OCI-LY7 (cell line): ENCODE measurements around the gene LTK. TPM values are rescaled to one million over a fixed set of nuclear protein-coding genes. Genes with fewer than 3 reads are reported as not detected.

ENCODE experiments used
- BruUV-seq: library from RNA; stranded (reverse); fragments of 400-500 nt; replicated peaks from 2 replicates; lab custom pipeline; 2021; lab: Mats Ljungman, UMichigan
- CTCF ChIA-PET: fragments of 300-600 bp; sonication (Branson Sonifier 250); formaldehyde crosslinking; loops from one replicate; lab custom pipeline; 2022; ENCODE audit warnings: antibody characterized with exemption; ENCODE audit not compliant: unreplicated experiment; lab: Charles Lee
- POLR2A ChIA-PET: fragments of 300-600 bp; sonication (Branson Sonifier 250); formaldehyde crosslinking; loops from one replicate; lab custom pipeline; 2022; ENCODE audit warnings: antibody characterized with exemption; lab: Charles Lee
- DNase-seq: peaks from one replicate; pipeline ENCODE4 v3.0.0-alpha.2; 2015; ENCODE audit warnings: low spot score
- H2AFZ ChIP-seq: fragments of 200-600 bp; sonication (generic), shearing (Covaris generic); 2 replicates; pipeline ENCODE4 v1.6.1; 2014; ENCODE audit warnings: mild to moderate bottlenecking, antibody characterized with exemption, low read length, moderate library complexity
- H3K27ac ChIP-seq: fragments of 200-600 bp; sonication (generic); 2 replicates; pipeline ENCODE4 v1.5.1; 2014; ENCODE audit warnings: mixed run types, low read depth, mild to moderate bottlenecking, moderate library complexity, low read length, inconsistent platforms; ENCODE audit not compliant: poor library complexity, severe bottlenecking
- H3K36me3 ChIP-seq: fragments of 200-600 bp; sonication (generic); 2 replicates; pipeline ENCODE4 v1.6.1; 2014; ENCODE audit warnings: mild to moderate bottlenecking, antibody characterized with exemption, low read length, moderate library complexity, mixed read lengths; ENCODE audit not compliant: insufficient read depth
- H3K4me1 ChIP-seq: fragments of 200-600 bp; sonication (generic); 2 replicates; pipeline ENCODE4 v1.5.1; 2014; ENCODE audit warnings: mild to moderate bottlenecking, low read length; ENCODE audit not compliant: insufficient read depth, poor library complexity, severe bottlenecking
- H3K4me2 ChIP-seq: fragments of 200-600 bp; sonication (generic); 2 replicates; pipeline ENCODE4 v1.6.1; 2014; ENCODE audit warnings: mild to moderate bottlenecking, low read length
- H3K4me3 ChIP-seq: fragments of 200-600 bp; sonication (generic); 2 replicates; pipeline ENCODE4 v1.5.1; 2014; ENCODE audit warnings: mild to moderate bottlenecking, low read depth, low read length; ENCODE audit not compliant: poor library complexity, severe bottlenecking
- H3K79me2 ChIP-seq: fragments of 200-600 bp; sonication (generic); 2 replicates; pipeline ENCODE4 v1.6.1; 2016; ENCODE audit warnings: low read depth, mild to moderate bottlenecking, low read length, moderate library complexity, mixed read lengths; ENCODE audit not compliant: insufficient read depth
- H3K9me2 ChIP-seq: fragments of 200-600 bp; sonication (generic); 2 replicates; pipeline ENCODE4 v1.6.1; 2016; ENCODE audit warnings: mild to moderate bottlenecking, low read length, mixed read lengths; ENCODE audit not compliant: insufficient read depth
- H3K9me3 ChIP-seq: fragments of 200-600 bp; sonication (generic); 2 replicates; pipeline ENCODE4 v1.6.1; 2014; ENCODE audit warnings: mild to moderate bottlenecking, mixed run types, low read length, mixed read lengths
- H4K20me1 ChIP-seq: fragments of 200-600 bp; sonication (generic); 2 replicates; pipeline ENCODE4 v1.6.1; 2014; ENCODE audit warnings: mild to moderate bottlenecking, antibody characterized with exemption, low read length, moderate library complexity, mixed read lengths; ENCODE audit not compliant: insufficient read depth
- CTCF ChIP-seq: fragments of 200-600 bp; sonication (generic); conservative IDR thresholded peaks from 2 replicates; pipeline ENCODE4 v1.5.1; 2014; ENCODE audit warnings: mild to moderate bottlenecking, antibody characterized with exemption, low read length, moderate library complexity, mixed read lengths
- EZH2phosphoT487 ChIP-seq: fragments of 200-600 bp; sonication (generic); IDR thresholded peaks from 2 replicates; pipeline ENCODE4 v1.6.1; 2018; ENCODE audit warnings: low read depth, borderline replicate concordance, mild to moderate bottlenecking, mixed run types, antibody characterized with exemption, low read length, moderate library complexity, mixed read lengths
- intact Hi-C: fragments of 100-400 bp; cut with micrococcal nuclease; formaldehyde crosslinking; loops from one replicate; pipeline ENCODE4 v1.10.0; 2022; ENCODE audit not compliant: unreplicated experiment
- total RNA-seq, 2 experiments: library from RNA; depleted of rRNA in 1 of 2; stranded (reverse); fragments of >200 nt in 1 of 2; shearing (Covaris generic) in 1 of 2; gene quantifications; 2 replicates each; pipeline ENCODE4 v1.2.3, GENCODE V29; 2014 to 2022

Gene LTK
- total RNA-seq, 2 experiments from 2014 or later, result 0.11 to 0.22 TPM

DNA sequence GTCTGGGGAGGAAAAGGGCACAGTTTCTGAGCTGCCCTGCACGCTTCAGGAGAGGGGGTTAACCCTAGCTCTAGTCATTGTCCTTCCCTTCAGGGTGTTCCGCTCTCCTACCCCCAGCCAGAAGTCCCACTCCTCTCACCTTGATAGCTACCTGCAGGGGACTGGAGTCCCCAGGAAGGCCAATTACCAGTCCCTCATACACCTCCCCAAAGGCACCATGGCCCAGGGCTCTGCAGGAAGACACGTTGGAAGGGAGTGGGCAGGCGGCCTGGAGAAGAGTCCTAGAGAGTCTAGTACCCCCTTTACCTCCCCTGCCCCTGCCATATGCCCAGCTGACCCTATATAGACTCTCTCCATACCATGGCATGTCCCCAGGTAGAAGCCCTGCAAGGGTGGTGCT lies 7.9 kb downstream of the LTK start:
- no peak overlapping the region for H3K27ac ChIP-seq
- intact Hi-C loops, result loop anchor here (5.0 kb wide), 1 partner anchor 38 kb away; no protein-coding TSS in a partner anchor
- H3K36me3 ChIP-seq, result no peaks in the 10 kb centered on the region
- H4K20me1 ChIP-seq, result no peaks in the 10 kb centered on the region; the same call in 1 of the 2 replicates
- no peaks in the 10 kb centered on the region for H3K9me2 ChIP-seq
- no peak overlapping the region for H3K4me3 ChIP-seq
- no peaks in the 10 kb centered on the region for H3K9me3 ChIP-seq
- TF ChIP-seq CTCF (no peak), EZH2phosphoT487 (no peak)
- BruUV-seq, result no TSS peak
- CTCF ChIA-PET, result no interaction called here
- POLR2A ChIA-PET, result no interaction called here
- H3K4me2 ChIP-seq, result no peak overlapping the region
- H3K4me1 ChIP-seq, result no peaks in the 10 kb centered on the region
- no peak for DNase-seq
- H3K79me2 ChIP-seq, result no peaks in the 10 kb centered on the region
- no peak overlapping the region for H2AFZ ChIP-seq

- no peak for TF ChIP-seq EZH2phosphoT487
- no peak for TF ChIP-seq CTCF
- Histone ChIP-seq H3K9me2 (no peaks in the 10 kb centered on the region), H4K20me1 (no peaks in the 10 kb centered on the region; the same call in 1 of the 2 replicates), H3K79me2 (no peaks in the 10 kb centered on the region), H3K36me3 (no peaks in the 10 kb centered on the region), H3K27ac (no peak overlapping the region), H3K4me2 (no peak overlapping the region), H3K4me1 (no peaks in the 10 kb centered on the region), H3K9me3 (no peaks in the 10 kb centered on the region), H2AFZ (no peak overlapping the region), H3K4me3 (no peak overlapping the region)
- POLR2A ChIA-PET, result interaction anchor here (0.6 kb wide), 1 partner anchor 155 kb away, joined by 3 read pairs; no protein-coding TSS in a partner anchor
- CTCF ChIA-PET, result no interaction called here
- intact Hi-C loops, result loop anchor here (5.0 kb wide), 1 partner anchor 38 kb away; no protein-coding TSS in a partner anchor
- no peak for DNase-seq
- BruUV-seq, result no TSS peak
Observed at GRCh38 chr15:41504751-41505492, 8.7 kb downstream of the LTK start.

DNA sequence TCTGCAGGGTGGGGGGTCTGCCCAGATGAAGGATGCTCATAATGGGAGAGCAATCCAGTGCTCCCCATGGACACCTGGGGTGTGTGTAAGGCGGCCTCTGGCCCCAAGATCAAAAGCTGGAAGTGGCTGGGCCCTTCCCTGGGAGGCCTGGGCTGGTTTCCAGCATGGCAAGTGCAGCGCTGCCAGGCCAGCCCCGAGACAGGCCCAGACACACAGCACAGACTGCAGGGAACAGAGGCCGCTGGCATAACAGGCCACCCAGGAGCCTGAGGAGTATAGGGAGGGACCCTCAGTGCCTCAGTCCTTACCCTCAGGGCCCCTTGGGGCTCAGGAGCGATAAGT lies 10.0 kb downstream of the LTK start:
- ChIA-PET CTCF (no interaction called here), POLR2A (no interaction called here)
- H2AFZ ChIP-seq, result no peak overlapping the region
- no peaks in the 10 kb centered on the region for H3K36me3 ChIP-seq
- no TSS peak for BruUV-seq
- H3K4me1 ChIP-seq, result no peaks in the 10 kb centered on the region
- no peak for DNase-seq
- H3K79me2 ChIP-seq, result no peaks in the 10 kb centered on the region
- H4K20me1 ChIP-seq, result no peaks in the 10 kb centered on the region; the same call in 1 of the 2 replicates
- intact Hi-C loops, result no loop called here
- H3K27ac ChIP-seq, result no peak overlapping the region
- no peaks in the 10 kb centered on the region for H3K9me3 ChIP-seq
- no peak overlapping the region for H3K4me2 ChIP-seq
- no peak for TF ChIP-seq EZH2phosphoT487
- no peak for TF ChIP-seq CTCF
- no peaks in the 10 kb centered on the region for H3K9me2 ChIP-seq
- no peak overlapping the region for H3K4me3 ChIP-seq
